MCF 10A (cell line): ENCODE measurements around the gene SPDYC. TPM values are rescaled to one million over a fixed set of nuclear protein-coding genes. Genes with fewer than 3 reads are reported as not detected.

Source experiments
- BruUV-seq: library from RNA; stranded (reverse); fragments of 400-500 nt; replicated peaks from 2 replicates; lab custom pipeline; 2021; lab: Mats Ljungman, UMichigan
- CTCF ChIA-PET: fragments of 300-600 bp; sonication (Branson Sonifier 250); formaldehyde crosslinking; extraction: SDS; loops from one replicate; lab custom pipeline; 2021; ENCODE audit warnings: antibody characterized with exemption, inconsistent platforms; lab: Yijun Ruan, JAX
- POLR2A ChIA-PET: fragments of 300-600, 350-650 bp; sonication (Branson Sonifier 250); formaldehyde crosslinking; extraction: SDS; loops from one replicate; lab custom pipeline; 2020; ENCODE audit warnings: antibody characterized with exemption, inconsistent platforms; lab: Yijun Ruan, JAX
- DNase-seq: peaks from one replicate; pipeline ENCODE4 v3.0.0-alpha.2; 2018; ENCODE audit not compliant: unreplicated experiment
- H3K27ac Mint-ChIP-seq: one replicate; pipeline ENCODE4 v1.8.0; 2022; ENCODE audit warnings: mild to moderate bottlenecking, low read depth, mixed read lengths; ENCODE audit not compliant: unreplicated experiment
- H3K27me3 Mint-ChIP-seq: one replicate; pipeline ENCODE4 v1.8.0; 2022; ENCODE audit warnings: mixed read lengths; ENCODE audit not compliant: insufficient read depth, unreplicated experiment
- H3K36me3 Mint-ChIP-seq: one replicate; pipeline ENCODE4 v1.8.0; 2022; ENCODE audit warnings: mild to moderate bottlenecking, moderate library complexity, mixed read lengths; ENCODE audit not compliant: insufficient read depth, unreplicated experiment
- H3K4me1 Mint-ChIP-seq: one replicate; pipeline ENCODE4 v1.8.0; 2022; ENCODE audit warnings: mixed read lengths; ENCODE audit not compliant: insufficient read depth, unreplicated experiment
- H3K4me3 Mint-ChIP-seq: one replicate; pipeline ENCODE4 v1.8.0; 2022; ENCODE audit warnings: mild to moderate bottlenecking, moderate library complexity, mixed read lengths; ENCODE audit not compliant: unreplicated experiment
- H3K9me3 Mint-ChIP-seq: one replicate; pipeline ENCODE4 v1.8.0; 2022; ENCODE audit warnings: mixed read lengths; ENCODE audit not compliant: unreplicated experiment
- CTCF ChIP-seq: fragments of 200-600 bp; IDR thresholded peaks from one replicate; pipeline ENCODE4 v1.8.0; 2022; ENCODE audit warnings: antibody characterized with exemption, mild to moderate bottlenecking; ENCODE audit not compliant: unreplicated experiment
- intact Hi-C: fragments of 100-400 bp; cut with micrococcal nuclease; formaldehyde crosslinking; loops from 2 replicates; pipeline ENCODE4 v1.14.1; 2022
- total RNA-seq: library from RNA; stranded (reverse); gene quantifications from 2 replicates; pipeline ENCODE4 v1.2.3, GENCODE V29; 2022

The SPDYC gene
- total RNA-seq, 1 experiment from 2014 or later, result not detected

GRCh38 chr11:65129649-65130441, 40.2 kb upstream of the SPDYC start:
- H3K36me3 Mint-ChIP-seq, result peaks cover 58% of the 10 kb centered on the region
- H3K27me3 Mint-ChIP-seq, result no peaks in the 10 kb centered on the region
- no peak overlapping the region for H3K4me3 Mint-ChIP-seq
- ChIA-PET POLR2A (interaction anchor here (1.2 kb wide), 1 partner anchor 50 kb away, joined by 4 read pairs; no protein-coding TSS in a partner anchor), CTCF (interaction anchor here (0.9 to 1.2 kb wide), 4 partner anchors 13 to 124 kb away, joined by 3 read pairs; partner anchors contain the start of gene ZNHIT2)
- TF ChIP-seq CTCF, result no peak
- no peaks in the 10 kb centered on the region for H3K9me3 Mint-ChIP-seq
- no TSS peak for BruUV-seq
- no peak for DNase-seq
- intact Hi-C loops, result no loop called here
- no peak overlapping the region for H3K27ac Mint-ChIP-seq
- peaks cover 17% of the 10 kb centered on the region for H3K4me1 Mint-ChIP-seq

GRCh38 chr11:65130631-65131416, 39.2 kb upstream of the SPDYC start:
- H3K27ac Mint-ChIP-seq, result no peak overlapping the region
- no peaks in the 10 kb centered on the region for H3K9me3 Mint-ChIP-seq
- peaks cover 20% of the 10 kb centered on the region for H3K4me1 Mint-ChIP-seq
- H3K4me3 Mint-ChIP-seq, result peak overlapping the region; percentile 18
- POLR2A ChIA-PET, result interaction anchor here (0.6 to 8.2 kb wide), 5 partner anchors 8 to 93 kb away, joined by 3 to 157 read pairs (median 10); partner anchors contain the start of genes CAPN1, FAU, MRPL49 and ZNHIT2
- intact Hi-C loops, result no loop called here
- TF ChIP-seq CTCF, result no peak
- peaks cover 60% of the 10 kb centered on the region for H3K36me3 Mint-ChIP-seq
- no peak for DNase-seq
- H3K27me3 Mint-ChIP-seq, result no peaks in the 10 kb centered on the region
- CTCF ChIA-PET, result interaction anchor here (0.6 to 1.1 kb wide), 5 partner anchors 9 to 123 kb away, joined by 3 to 6 read pairs (median 4); partner anchors contain the start of genes FAU and MRPL49
- no TSS peak for BruUV-seq

GRCh38 chr11:65131417-65131776, 38.6 kb upstream of the SPDYC start:
- BruUV-seq, result no TSS peak

More at GRCh38 chr11:65131417-65131776, 38.6 kb upstream of the SPDYC start:
- peak overlapping the region; percentile 18 for H3K4me3 Mint-ChIP-seq
- H3K27ac Mint-ChIP-seq, result no peak overlapping the region
- H3K9me3 Mint-ChIP-seq, result no peaks in the 10 kb centered on the region
- POLR2A ChIA-PET, result interaction anchor here (2.3 to 8.2 kb wide), 3 partner anchors 9 to 50 kb away, joined by 10 to 157 read pairs (median 138); partner anchors contain the start of genes CAPN1, FAU, MRPL49 and ZNHIT2
- H3K27me3 Mint-ChIP-seq, result no peaks in the 10 kb centered on the region
- no peak for TF ChIP-seq CTCF
- H3K36me3 Mint-ChIP-seq, result peaks cover 56% of the 10 kb centered on the region
- H3K4me1 Mint-ChIP-seq, result peaks cover 26% of the 10 kb centered on the region
- intact Hi-C loops, result no loop called here
- DNase-seq, result no peak
- CTCF ChIA-PET, result interaction anchor here (0.6 to 1.1 kb wide), 3 partner anchors 9 to 76 kb away, joined by 4 to 6 read pairs (median 4); partner anchors contain the start of genes FAU and MRPL49
